ENCODE data around the gene ILKAP. TPM values are rescaled to one million over a fixed set of nuclear protein-coding genes. Genes with fewer than 3 reads are reported as not detected.

Gene ILKAP
- total and polyA plus RNA-seq, 2 of the 4 experiments (the other 2 are of a cell fraction), result 13.3 to 44.2 TPM

GRCh38 chr2:238133499-238134392 is 69.7 kb downstream of the ILKAP start (continued):
- no peak for TF ChIP-seq MAZ (IDR thresholded peaks at IDR 0.05; ENCODE audit: borderline replicate concordance, low read depth, low read length)

GRCh38 chr2:238132463-238133450 is 70.7 kb downstream of the ILKAP start:
- H4K20me1 ChIP-seq (ENCODE audit: insufficient read depth, low read length), result no peaks in the 10 kb centered on the region
- no peaks in the 10 kb centered on the region for H3K36me3 ChIP-seq (ENCODE audit: control insufficient read depth, insufficient read depth, low read length)
- no peak overlapping the region for H2AK5ac ChIP-seq (ENCODE audit: low read depth, low read length)
- no peak overlapping the region for H4K8ac ChIP-seq (ENCODE audit: low read depth in 2 of 2, low read length in 2 of 2)
- dilution Hi-C loops (cut with HindIII; ENCODE audit: low sequenced_read_pairs, unreplicated experiment), result no loop called here
- no peak overlapping the region for H3K23ac ChIP-seq (ENCODE audit: low read depth, low read length)
- TF ChIP-seq RFX5 (IDR thresholded peaks at IDR 0.05; ENCODE audit: low read depth, low read length) (no peak), BHLHE40 (IDR thresholded peaks at IDR 0.05; ENCODE audit: low read depth, low read length) (no peak), FOS (IDR thresholded peaks at IDR 0.05; ENCODE audit: low read depth, low read length) (no peak), CEBPB (IDR thresholded peaks at IDR 0.05; ENCODE audit: low read depth, low read length) (no peak), POLR2A (IDR thresholded peaks at IDR 0.05; ENCODE audit: low read depth, low read length) (no peak), MAFK (IDR thresholded peaks at IDR 0.05; ENCODE audit: low read depth, low read length) (no peak), NFE2L2 (IDR thresholded peaks at IDR 0.05; ENCODE audit: low read depth, low read length) (no peak), MAZ (IDR thresholded peaks at IDR 0.05; ENCODE audit: borderline replicate concordance, low read depth, low read length) (no peak), ELK1 (IDR thresholded peaks at IDR 0.05; ENCODE audit: borderline replicate concordance, low read depth, low read length) (no peak), RCOR1 (IDR thresholded peaks at IDR 0.05; ENCODE audit: insufficient replicate concordance, low read length) (no peak), CHD1 (IDR thresholded peaks at IDR 0.05; ENCODE audit: low read depth, low read length) (no peak)
- 86% methylated on average over 6 of the region's 23 CpGs; no CpG with 5 or more reads in 1 of the 2 experiments for WGBS, 2 experiments (ENCODE audit: extremely low coverage in 2 of 2, insufficient read length in 1 of 2)
- no peaks in the 10 kb centered on the region for H3K79me1 ChIP-seq (ENCODE audit: low read depth in 1 of 2, low read length in 2 of 2)
- ChIA-PET CTCF (interaction anchor here (0.6 kb wide), 1 partner anchor 38 kb away, joined by 3 read pairs; no protein-coding TSS in a partner anchor), POLR2A (ENCODE audit: unreplicated experiment) (no interaction called here)
- no peak overlapping the region for H2BK20ac ChIP-seq (ENCODE audit: low read depth, low read length)
- H3K56ac ChIP-seq (ENCODE audit: extremely low read depth, insufficient read depth, low read length), result no peak overlapping the region
- H2BK120ac ChIP-seq (ENCODE audit: low read depth, low read length), result no peak overlapping the region
- no peak overlapping the region for H3K27ac ChIP-seq (ENCODE audit: insufficient read depth, low read length)
- H4K91ac ChIP-seq (ENCODE audit: insufficient read depth, low read depth, low read length), result no peak overlapping the region
- 0 out of 2 replicates have a peak, but pooled peaks cover 3% of the 10 kb centered on the region for H3K9me1 ChIP-seq (ENCODE audit: insufficient read depth, low read length)
- H3K4me3 ChIP-seq (ENCODE audit: insufficient read depth, low read depth, low read length), result no peak overlapping the region
- no TSS peak for BruUV-seq (replicated peaks)
- no peaks in the 10 kb centered on the region for H3K27me3 ChIP-seq (ENCODE audit: control insufficient read depth, insufficient read depth, low read length)
- no peak overlapping the region for H2BK15ac ChIP-seq (ENCODE audit: low read depth, low read length)
- no peak overlapping the region for H3K4ac ChIP-seq (ENCODE audit: low read depth, low read length)
- in situ Hi-C loops (cut with MboI; ENCODE audit: low sequenced_read_pairs), result no loop called here
- no peak overlapping the region for H2AFZ ChIP-seq (replicated peaks; ENCODE audit: low read length, poor library complexity)
- H3K4me1 ChIP-seq (ENCODE audit: control insufficient read depth, insufficient read depth, low read length), result peaks cover 10% of the 10 kb centered on the region
- no peak overlapping the region for H3K14ac ChIP-seq (replicated peaks; ENCODE audit: low read depth, low read length)
- no peak for DNase-seq
- H3K4me2 ChIP-seq (ENCODE audit: low read depth, low read length), result no peak overlapping the region
- H3K18ac ChIP-seq (ENCODE audit: low read depth, low read length), result no peak overlapping the region
- H3K9me3 ChIP-seq (ENCODE audit: control insufficient read depth, insufficient read depth, low read length), result no peaks in the 10 kb centered on the region
- intact Hi-C loops (cut with micrococcal nuclease), result no loop called here
- no peak overlapping the region for H3K9ac ChIP-seq (ENCODE audit: low read depth, low read length)
- no peak for ATAC-seq (ENCODE audit: low read depth)
- no peak overlapping the region for H4K5ac ChIP-seq (ENCODE audit: low read depth, low read length)
- H2AK9ac ChIP-seq (replicated peaks; ENCODE audit: low read depth, low read length, poor library complexity), result no peak overlapping the region
- no peak overlapping the region for H2BK5ac ChIP-seq (ENCODE audit: low read depth, low read length, poor library complexity, severe bottlenecking)
